Loucy (cell line): ENCODE data around the gene GGT7.

ENCODE experiments used
- CTCF ChIP-seq: fragments of 200-600 bp; sonication (generic); conservative IDR thresholded peaks from 2 replicates; pipeline ENCODE4 v1.5.1; 2014; ENCODE audit warnings: mild to moderate bottlenecking, antibody characterized with exemption, low read length
- EZH2phosphoT487 ChIP-seq: fragments of 200-600 bp; IDR thresholded peaks from 2 replicates; pipeline ENCODE4 v1.6.1; 2018; ENCODE audit warnings: antibody characterized with exemption, mild to moderate bottlenecking, moderate library complexity, borderline replicate concordance

GRCh38 chr20:34817801-34818200 is 54.9 kb downstream of the GGT7 start:
- TF ChIP-seq CTCF (no peak), EZH2phosphoT487 (no peak)
